K562 (cell line): Measurements from ENCODE around the gene IPPK.

Source experiments
- ELF4 ChIP-seq: fragments of 450-650 bp; formaldehyde crosslinking; IDR thresholded peaks from 2 replicates; pipeline ENCODE4 v1.4.0; 2022; ENCODE audit warnings: missing genetic modification characterization
- FOXP1 ChIP-seq: sonication (generic); formaldehyde crosslinking; IDR thresholded peaks from 2 replicates; pipeline ENCODE4 v1.8.0; 2022; ENCODE audit warnings: mild to moderate bottlenecking, missing genetic modification reagents
- HNRNPK ChIP-seq: fragments of 200-400 bp; formaldehyde crosslinking; IDR thresholded peaks from one replicate; pipeline ENCODE4 v1.6.1; 2018; ENCODE audit warnings: mild to moderate bottlenecking, low read depth, low read length; ENCODE audit not compliant: poor library complexity, severe bottlenecking
- JUNB ChIP-seq: fragments of 450-650 bp; formaldehyde crosslinking; conservative IDR thresholded peaks from 2 replicates; pipeline ENCODE4 v1.4.0; 2020; ENCODE audit warnings: mild to moderate bottlenecking
- TAF1 ChIP-seq: IDR thresholded peaks from 2 replicates; pipeline ENCODE4 v1.6.1; 2011; ENCODE audit warnings: mild to moderate bottlenecking, low read length, moderate library complexity; ENCODE audit not compliant: insufficient read depth, control insufficient read depth, severe bottlenecking; ENCODE audit errors: extremely low read depth
- ZNF224 ChIP-seq: sonication (generic); formaldehyde crosslinking; IDR thresholded peaks from 2 replicates; pipeline ENCODE4 v1.8.0; 2022; ENCODE audit warnings: mild to moderate bottlenecking, missing genetic modification reagents
- ZNF408 ChIP-seq: fragments of 250-450 bp; sonication (Bioruptor Pico); IDR thresholded peaks from 2 replicates; pipeline ENCODE4 v1.4.0; 2020; ENCODE audit warnings: low read depth, mild to moderate bottlenecking, moderate library complexity
- TF ChIP-seq, protein P1 (sequence below): sonication (generic); formaldehyde crosslinking; IDR thresholded peaks from 2 replicates; pipeline ENCODE4 v1.8.1; 2023; ENCODE audit warnings: missing genetic modification reagents, mild to moderate bottlenecking, borderline replicate concordance
- TF ChIP-seq, protein P2 (sequence below): fragments of 450-650 bp; IDR thresholded peaks from 2 replicates; pipeline ENCODE4 v1.6.1; 2014; ENCODE audit warnings: low read depth, mild to moderate bottlenecking, moderate library complexity, borderline replicate concordance
- TF ChIP-seq, protein P3 (sequence below), 2 experiments: fragments of 450-650 bp; formaldehyde crosslinking in 1 of 2; IDR thresholded peaks; 2 replicates each; pipeline versions ENCODE4 v1.4.0 to v1.6.1; 2014 to 2020; ENCODE audit warnings: mild to moderate bottlenecking in 2 of 2, borderline replicate concordance in 1 of 2, low read depth in 1 of 2
- TF ChIP-seq, protein P4 (sequence below), 3 experiments: IDR thresholded peaks in 2 of 3; conservative IDR thresholded peaks in 1 of 3; 2 replicates each; pipeline ENCODE4 v1.5.1; 2011 to 2012; ENCODE audit warnings: low read length in 3 of 3, mild to moderate bottlenecking in 3 of 3, control low read depth in 2 of 3, improper control_type of control experiment in 1 of 3, inconsistent platforms in 1 of 3, low read depth in 1 of 3, mixed read lengths in 1 of 3, moderate library complexity in 1 of 3; ENCODE audit not compliant: insufficient read depth in 2 of 3

DNA sequence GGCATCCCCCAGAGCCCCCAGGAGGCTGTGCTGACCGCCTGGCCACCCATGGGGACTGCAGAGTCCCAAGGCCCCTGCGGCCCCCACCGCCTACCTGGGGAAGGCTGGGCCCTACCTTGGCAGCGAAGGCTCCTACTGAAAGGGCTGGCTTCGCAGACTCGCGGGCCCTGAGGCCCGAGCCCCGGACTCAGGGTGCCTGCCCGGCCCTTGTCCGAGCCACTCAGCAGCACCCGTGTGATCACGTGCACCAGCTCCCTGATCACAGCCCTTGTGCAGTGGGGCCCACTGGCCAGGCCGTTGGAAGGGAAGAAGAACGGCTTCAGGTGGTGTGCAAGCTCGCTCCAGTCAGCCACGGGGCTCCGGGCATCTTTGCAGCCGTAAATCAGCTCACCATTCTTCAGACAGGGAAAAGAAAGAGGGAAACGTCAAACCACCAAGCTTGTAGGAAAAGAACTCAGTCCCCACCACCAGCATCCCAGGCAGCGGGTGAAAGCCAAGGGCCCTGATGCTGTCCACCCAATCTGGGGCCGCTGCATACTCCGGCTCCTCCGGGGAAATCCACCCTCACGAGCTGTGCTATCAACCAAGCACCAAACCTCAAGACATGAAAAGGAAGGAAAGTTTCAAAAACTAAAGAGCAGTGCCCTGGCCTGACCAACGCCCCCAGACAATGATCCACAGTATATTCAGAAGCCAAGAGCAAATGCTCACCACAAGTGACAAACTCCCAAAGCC lies 31.9 kb downstream of the IPPK start:
- TF ChIP-seq JUNB (no peak), ZNF408 (CRISPR knock-in tag) (no peak), ELF4 (CRISPR knock-in tag) (no peak), TAF1 (no peak), ZNF224 (CRISPR knock-in tag) (no peak), HNRNPK (no peak), FOXP1 (CRISPR knock-in tag) (no peak)
- TF ChIP-seq, protein P1, sequence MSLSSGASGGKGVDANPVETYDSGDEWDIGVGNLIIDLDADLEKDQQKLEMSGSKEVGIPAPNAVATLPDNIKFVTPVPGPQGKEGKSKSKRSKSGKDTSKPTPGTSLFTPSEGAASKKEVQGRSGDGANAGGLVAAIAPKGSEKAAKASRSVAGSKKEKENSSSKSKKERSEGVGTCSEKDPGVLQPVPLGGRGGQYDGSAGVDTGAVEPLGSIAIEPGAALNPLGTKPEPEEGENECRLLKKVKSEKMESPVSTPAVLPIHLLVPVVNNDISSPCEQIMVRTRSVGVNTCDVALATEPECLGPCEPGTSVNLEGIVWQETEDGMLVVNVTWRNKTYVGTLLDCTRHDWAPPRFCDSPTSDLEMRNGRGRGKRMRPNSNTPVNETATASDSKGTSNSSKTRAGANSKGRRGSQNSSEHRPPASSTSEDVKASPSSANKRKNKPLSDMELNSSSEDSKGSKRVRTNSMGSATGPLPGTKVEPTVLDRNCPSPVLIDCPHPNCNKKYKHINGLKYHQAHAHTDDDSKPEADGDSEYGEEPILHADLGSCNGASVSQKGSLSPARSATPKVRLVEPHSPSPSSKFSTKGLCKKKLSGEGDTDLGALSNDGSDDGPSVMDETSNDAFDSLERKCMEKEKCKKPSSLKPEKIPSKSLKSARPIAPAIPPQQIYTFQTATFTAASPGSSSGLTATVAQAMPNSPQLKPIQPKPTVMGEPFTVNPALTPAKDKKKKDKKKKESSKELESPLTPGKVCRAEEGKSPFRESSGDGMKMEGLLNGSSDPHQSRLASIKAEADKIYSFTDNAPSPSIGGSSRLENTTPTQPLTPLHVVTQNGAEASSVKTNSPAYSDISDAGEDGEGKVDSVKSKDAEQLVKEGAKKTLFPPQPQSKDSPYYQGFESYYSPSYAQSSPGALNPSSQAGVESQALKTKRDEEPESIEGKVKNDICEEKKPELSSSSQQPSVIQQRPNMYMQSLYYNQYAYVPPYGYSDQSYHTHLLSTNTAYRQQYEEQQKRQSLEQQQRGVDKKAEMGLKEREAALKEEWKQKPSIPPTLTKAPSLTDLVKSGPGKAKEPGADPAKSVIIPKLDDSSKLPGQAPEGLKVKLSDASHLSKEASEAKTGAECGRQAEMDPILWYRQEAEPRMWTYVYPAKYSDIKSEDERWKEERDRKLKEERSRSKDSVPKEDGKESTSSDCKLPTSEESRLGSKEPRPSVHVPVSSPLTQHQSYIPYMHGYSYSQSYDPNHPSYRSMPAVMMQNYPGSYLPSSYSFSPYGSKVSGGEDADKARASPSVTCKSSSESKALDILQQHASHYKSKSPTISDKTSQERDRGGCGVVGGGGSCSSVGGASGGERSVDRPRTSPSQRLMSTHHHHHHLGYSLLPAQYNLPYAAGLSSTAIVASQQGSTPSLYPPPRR (CRISPR knock-in tag) = no peak
- TF ChIP-seq, protein P2, sequence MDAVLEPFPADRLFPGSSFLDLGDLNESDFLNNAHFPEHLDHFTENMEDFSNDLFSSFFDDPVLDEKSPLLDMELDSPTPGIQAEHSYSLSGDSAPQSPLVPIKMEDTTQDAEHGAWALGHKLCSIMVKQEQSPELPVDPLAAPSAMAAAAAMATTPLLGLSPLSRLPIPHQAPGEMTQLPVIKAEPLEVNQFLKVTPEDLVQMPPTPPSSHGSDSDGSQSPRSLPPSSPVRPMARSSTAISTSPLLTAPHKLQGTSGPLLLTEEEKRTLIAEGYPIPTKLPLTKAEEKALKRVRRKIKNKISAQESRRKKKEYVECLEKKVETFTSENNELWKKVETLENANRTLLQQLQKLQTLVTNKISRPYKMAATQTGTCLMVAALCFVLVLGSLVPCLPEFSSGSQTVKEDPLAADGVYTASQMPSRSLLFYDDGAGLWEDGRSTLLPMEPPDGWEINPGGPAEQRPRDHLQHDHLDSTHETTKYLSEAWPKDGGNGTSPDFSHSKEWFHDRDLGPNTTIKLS = no peak
- TF ChIP-seq, protein P3, sequence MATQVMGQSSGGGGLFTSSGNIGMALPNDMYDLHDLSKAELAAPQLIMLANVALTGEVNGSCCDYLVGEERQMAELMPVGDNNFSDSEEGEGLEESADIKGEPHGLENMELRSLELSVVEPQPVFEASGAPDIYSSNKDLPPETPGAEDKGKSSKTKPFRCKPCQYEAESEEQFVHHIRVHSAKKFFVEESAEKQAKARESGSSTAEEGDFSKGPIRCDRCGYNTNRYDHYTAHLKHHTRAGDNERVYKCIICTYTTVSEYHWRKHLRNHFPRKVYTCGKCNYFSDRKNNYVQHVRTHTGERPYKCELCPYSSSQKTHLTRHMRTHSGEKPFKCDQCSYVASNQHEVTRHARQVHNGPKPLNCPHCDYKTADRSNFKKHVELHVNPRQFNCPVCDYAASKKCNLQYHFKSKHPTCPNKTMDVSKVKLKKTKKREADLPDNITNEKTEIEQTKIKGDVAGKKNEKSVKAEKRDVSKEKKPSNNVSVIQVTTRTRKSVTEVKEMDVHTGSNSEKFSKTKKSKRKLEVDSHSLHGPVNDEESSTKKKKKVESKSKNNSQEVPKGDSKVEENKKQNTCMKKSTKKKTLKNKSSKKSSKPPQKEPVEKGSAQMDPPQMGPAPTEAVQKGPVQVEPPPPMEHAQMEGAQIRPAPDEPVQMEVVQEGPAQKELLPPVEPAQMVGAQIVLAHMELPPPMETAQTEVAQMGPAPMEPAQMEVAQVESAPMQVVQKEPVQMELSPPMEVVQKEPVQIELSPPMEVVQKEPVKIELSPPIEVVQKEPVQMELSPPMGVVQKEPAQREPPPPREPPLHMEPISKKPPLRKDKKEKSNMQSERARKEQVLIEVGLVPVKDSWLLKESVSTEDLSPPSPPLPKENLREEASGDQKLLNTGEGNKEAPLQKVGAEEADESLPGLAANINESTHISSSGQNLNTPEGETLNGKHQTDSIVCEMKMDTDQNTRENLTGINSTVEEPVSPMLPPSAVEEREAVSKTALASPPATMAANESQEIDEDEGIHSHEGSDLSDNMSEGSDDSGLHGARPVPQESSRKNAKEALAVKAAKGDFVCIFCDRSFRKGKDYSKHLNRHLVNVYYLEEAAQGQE (IDR thresholded peaks at IDR 0.05; ENCODE audit: borderline replicate concordance) = no peak
- TF ChIP-seq, protein P3 (CRISPR knock-in tag; IDR thresholded peaks at IDR 0.05; ENCODE audit: low read depth) = no peak
- TF ChIP-seq, protein P4, sequence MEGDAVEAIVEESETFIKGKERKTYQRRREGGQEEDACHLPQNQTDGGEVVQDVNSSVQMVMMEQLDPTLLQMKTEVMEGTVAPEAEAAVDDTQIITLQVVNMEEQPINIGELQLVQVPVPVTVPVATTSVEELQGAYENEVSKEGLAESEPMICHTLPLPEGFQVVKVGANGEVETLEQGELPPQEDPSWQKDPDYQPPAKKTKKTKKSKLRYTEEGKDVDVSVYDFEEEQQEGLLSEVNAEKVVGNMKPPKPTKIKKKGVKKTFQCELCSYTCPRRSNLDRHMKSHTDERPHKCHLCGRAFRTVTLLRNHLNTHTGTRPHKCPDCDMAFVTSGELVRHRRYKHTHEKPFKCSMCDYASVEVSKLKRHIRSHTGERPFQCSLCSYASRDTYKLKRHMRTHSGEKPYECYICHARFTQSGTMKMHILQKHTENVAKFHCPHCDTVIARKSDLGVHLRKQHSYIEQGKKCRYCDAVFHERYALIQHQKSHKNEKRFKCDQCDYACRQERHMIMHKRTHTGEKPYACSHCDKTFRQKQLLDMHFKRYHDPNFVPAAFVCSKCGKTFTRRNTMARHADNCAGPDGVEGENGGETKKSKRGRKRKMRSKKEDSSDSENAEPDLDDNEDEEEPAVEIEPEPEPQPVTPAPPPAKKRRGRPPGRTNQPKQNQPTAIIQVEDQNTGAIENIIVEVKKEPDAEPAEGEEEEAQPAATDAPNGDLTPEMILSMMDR (IDR thresholded peaks at IDR 0.05 in 2 of 3, conservative IDR thresholded peaks at IDR 0.05 in 1 of 3; ENCODE audit: insufficient read depth in 2 of 3, low read depth in 1 of 3, low read length in 3 of 3) = no peak
